GM18870 (cell line): ENCODE data around the gene TFPI2.
"Not testable (repeated sequence)": the region's sequence is repeated elsewhere in the genome, so short reads cannot be mapped to it uniquely, and the experiment has no call there.

Source experiments
- ATAC-seq: cut with Tn5 transposase; IDR thresholded peaks from one replicate; pipeline ENCODE4 v1.9.1; 2021; ENCODE audit warnings: moderate library complexity; ENCODE audit not compliant: unreplicated experiment

The TFPI2 gene, protein sequence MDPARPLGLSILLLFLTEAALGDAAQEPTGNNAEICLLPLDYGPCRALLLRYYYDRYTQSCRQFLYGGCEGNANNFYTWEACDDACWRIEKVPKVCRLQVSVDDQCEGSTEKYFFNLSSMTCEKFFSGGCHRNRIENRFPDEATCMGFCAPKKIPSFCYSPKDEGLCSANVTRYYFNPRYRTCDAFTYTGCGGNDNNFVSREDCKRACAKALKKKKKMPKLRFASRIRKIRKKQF

DNA sequence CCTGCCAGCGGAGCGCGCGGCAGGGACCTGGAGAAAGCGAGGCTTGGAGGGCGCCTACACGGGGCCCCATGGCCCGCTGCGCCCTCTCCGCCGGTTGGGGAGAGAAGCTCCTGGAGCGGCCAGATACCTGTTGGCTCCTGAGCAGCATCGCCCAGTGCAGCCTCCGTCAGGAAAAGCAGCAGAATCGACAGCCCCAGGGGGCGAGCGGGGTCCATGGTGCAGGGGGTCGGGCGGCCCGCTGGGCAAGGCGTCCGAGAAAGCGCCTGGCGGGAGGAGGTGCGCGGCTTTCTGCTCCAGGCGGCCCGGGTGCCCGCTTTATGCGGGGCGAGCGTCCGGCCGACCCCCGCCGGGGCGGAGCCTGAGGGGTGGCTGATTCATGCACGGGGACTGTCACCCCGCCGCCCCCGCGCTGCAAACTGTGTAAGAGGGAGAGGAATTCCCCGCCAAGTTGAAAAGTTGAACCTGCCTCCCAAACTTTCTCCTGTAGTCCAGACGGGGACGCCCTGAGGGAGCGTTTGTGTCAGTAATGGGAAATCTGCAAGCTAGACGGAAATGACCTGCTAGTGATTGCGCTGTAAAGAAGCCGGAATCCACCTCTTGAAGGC, at the start of gene TFPI2:
Gene TFPI2 (minus strand): TSS at position 290 of the 605 bp plus-strand sequence. CDS start 75 bp downstream, at position 215.
- ATAC-seq: peak; percentile 29

DNA sequence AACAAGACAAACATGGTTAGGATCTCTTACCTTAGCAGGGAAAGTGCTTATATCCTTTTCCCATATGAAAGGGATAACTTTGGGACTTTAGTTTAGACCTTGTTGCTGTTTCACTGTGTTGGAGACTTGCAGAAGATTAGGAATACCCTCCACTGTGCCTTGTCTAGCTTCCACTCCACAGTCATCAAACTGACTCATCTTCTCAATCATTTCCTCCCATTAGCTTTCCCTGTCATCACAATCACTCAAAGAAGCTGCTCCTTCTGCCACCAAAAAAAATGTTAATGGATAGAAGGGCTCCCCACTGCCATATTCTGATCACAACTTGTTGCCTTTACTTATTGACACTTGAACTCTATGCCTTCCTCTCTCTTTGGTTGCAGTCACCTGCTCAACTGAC, 47.7 kb upstream of the TFPI2 start:
- no peak for ATAC-seq

DNA sequence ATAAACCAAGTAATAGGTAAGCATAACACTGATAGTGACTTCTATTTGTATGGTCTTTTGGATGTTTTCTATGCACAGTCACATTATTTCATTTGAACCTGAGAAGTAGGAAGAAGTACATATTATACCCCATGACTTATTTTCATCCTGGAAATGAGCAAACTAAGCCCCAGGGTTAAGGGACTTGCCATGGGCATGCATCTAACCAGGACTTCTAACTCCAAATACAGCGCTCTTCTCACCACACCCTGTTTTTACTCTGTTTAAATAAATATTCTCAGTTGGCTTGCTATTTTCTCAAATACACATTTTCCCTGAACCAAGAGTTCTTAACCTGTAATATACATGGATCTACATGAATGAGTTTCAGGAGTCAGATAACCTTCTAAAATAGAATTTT, 47.3 kb upstream of the TFPI2 start:
- no peak for ATAC-seq

DNA sequence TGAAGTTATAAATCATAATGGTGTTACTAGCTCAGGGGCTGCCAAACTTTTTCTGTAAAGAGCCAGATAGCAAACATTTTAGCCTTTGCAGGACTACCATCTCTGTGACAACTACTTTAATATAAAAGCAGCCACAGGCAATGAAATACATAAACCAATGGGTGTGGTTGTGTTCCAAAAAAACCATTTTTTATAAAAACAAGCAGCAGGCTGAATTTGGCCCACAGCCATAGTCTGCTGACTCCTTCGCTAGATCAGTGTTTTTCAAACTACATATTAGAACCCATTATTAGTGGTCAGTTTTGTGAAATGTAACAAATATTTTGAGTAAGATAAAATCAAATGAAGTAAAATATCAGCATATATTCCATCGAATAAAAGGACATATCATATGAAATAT, 44.5 kb upstream of the TFPI2 start:
- no peak for ATAC-seq

DNA sequence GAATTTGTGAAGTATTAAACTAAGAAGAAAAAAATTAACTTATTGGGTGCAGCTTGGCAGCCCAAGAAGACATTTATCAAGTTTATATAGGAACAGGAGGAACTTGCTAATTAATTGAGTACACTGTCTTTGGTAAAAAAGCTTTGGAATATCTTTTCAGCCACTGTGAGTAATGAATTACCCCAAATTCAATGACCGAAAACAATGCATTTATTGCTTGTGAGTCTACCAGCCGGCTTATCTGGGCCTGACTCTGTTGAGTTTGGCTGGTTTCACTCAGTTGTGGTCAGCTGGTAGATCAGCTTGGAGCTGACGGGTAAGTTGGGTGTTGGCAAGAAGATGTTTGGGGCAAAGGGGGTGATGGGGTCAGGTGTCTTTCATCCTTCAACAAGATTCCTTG, 42.6 kb upstream of the TFPI2 start:
- ATAC-seq: no peak

DNA sequence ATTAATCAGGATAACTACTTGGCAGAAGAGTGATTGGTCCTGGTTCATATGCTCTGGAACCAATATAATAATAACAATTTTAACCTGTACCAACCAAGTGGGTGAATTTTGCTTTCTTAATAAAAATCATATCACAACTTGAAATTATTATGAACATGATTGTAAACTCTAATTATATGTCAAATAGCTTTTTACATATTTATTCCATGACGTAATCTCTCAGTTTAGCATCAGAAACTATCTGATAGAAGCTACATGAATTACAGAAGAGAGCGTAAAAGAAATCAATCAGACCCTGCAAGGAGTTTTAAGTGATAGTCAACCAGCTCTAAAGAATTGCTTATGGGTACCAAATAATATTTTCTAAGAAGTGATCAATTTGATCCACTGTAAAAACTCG, 41.1 kb upstream of the TFPI2 start:
- ATAC-seq: no peak

DNA sequence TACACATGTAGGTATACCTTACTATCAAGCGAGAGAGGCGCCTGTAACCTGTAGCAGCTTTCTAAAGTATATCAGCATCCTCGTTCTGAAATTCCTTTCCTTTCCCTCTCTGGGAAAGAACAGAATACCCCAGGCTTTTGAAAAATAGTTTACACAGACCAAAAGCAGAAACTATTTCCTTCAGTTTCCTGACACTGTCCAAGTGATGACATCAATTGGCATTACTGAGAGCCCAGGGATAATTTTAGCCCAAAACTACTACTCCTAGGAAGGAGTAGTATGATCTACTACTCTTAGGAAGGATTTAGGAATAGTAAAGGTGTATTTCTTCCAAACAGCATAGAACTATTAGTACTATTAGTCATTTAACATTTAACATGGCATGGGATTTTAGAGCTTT, 37.0 kb upstream of the TFPI2 start:
- ATAC-seq: no peak

DNA sequence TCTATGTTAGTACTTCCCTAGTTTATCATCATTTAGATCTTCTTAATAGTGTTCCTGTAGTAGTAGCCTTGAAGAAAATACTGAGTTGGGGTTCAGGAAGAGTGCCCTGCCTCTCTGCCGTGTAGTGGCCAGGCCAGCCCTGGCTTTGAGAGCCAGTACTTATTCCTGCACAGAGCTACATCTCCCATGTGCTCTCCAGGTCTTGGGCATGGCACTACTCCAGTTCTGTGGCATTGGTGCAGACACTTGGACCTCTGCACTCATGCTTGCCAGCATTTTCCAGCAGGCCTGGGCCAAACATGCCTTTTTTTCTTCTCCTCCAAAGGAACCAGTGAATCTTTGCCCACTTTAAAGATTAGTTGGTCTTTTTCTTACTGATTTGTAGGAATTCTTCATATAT, 36.2 kb upstream of the TFPI2 start:
- no peak for ATAC-seq

DNA sequence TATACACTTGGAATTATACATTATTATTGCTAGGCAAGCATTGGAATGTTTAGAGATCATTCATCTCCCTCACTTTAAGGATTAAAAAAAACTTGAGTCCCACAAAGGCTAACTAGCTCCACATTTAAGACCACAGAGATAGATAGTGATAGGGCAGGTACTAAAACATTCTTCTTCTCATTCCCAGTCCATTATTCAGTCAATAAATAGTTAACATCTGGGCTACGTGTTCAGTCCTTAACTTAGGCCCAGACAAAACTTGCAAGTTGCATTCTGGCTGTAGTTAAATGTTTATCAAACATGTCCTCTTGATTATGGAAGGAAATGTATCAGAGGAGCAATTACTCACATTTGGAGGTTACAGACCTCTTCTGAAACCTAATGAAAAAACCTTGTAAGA, 33.4 kb upstream of the TFPI2 start:
- ATAC-seq: no peak

DNA sequence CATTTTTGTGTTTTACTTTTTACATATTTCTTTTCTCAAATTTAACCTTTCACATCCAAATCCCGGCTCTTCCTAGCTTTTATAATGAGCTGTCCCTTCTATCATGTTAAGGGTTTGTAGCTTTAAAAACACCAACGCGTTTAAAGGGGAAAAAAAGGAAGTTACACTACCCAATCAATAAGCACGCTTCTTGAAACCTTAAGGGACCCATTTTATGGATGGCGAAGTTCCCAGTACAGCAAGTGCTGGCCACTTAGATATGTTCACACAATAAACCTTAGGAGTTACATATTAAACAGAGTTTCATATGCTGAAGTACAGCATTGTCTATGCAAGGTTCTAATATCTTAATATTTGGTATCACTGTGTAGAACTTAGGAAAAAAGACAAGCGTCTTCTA, 32.7 kb upstream of the TFPI2 start:
- no peak for ATAC-seq

DNA sequence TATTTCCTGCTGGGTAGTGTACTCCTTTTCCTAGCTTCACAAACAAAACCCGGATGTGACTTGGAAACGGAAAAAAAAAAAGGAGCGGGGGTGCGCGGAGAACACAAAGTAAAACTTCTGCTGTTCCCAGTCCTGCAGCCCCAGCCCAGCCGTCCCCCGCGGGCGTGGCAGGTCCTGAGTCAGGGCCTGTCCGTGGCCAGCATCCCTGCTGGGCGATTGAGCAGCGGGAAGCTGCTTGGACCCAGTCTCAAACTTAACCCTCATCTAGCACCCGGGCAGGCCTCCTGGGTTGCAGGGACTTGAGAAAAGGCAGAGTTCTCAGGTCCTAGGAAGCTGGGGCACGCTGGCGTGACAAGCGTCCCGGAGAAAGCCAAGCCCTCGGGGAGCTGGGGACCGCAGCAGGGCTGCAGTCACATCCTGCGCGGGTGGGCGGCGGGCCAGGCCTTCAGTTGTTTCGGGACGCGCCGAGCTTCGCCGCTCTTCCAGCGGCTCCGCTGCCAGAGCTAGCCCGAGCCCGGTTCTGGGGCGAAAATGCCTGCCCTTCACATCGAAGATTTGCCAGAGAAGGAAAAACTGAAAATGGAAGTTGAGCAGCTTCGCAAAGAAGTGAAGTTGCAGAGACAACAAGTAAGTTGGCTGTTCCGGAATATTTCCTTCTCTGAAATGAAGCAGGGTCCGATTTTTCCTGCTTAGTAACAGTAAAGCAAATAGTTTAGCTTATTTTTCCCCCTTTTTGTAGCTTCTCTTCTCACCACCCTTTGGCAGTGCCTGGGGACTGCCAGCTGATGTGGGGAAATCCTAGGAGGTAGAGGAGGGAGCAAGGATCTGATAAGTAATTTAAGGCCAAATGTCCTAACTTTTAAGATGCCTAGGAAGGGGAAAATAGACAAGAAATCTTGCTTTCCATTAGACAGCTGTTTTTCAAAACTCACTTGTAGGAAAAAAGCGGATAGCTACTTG, 31.3 kb upstream of the TFPI2 start, which contains the start of gene GNG11:
Gene GNG11 (plus strand): TSS at position 129 of the 960 bp plus-strand sequence. CDS start 403 bp downstream, at position 532.
- ATAC-seq: peak; percentile 71

DNA sequence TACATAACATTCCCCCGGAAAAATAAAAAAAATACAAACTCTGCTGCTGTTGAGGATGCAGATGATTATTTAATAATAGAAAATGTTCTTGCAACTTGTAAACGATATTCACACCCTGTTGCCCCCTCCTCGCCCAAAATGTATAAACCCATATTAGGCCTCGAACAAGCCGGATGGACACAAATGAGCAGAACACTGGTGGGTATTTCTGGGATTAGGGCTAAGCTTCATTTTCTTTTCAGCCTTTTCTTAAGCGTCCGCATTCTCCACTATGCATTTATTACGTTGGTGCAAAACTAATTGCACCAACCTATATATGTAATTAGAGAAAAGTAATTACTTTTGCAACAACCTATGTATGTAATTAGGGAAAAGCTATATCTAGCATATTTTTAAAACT, 30.6 kb upstream of the TFPI2 start:
- no peak for ATAC-seq

DNA sequence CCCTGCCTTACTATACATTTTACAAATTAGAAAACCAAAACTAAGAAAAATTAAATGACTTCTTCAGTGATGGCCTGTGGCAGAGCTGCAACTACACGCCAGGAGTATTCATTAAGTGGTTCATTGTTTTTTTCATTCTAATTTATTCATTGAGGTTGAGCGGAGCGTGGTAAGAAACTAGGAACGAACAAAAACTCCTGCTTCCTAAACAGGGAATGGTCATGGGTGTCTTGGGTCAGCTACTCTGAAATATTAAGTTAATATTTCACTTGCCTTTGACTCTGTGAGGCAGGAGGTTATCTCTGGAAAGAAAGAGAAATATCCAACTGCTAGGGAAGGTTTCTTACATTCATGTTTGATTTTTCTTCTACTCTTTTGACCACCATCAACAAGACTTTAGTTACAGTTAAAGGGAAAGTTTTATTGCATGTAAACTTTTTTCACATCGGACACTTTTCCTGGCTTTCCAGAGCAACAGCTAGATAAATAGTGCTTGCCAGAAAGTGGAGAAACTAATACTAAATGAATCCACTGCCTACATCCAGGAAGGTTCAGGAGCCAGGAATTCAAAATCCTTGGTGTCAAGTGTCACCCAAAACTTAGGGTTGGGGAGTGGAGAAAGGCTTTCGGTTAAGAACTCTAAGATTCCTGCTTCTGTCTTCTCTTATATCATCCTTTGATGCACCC, 30.1 kb upstream of the TFPI2 start:
- no peak for ATAC-seq

DNA sequence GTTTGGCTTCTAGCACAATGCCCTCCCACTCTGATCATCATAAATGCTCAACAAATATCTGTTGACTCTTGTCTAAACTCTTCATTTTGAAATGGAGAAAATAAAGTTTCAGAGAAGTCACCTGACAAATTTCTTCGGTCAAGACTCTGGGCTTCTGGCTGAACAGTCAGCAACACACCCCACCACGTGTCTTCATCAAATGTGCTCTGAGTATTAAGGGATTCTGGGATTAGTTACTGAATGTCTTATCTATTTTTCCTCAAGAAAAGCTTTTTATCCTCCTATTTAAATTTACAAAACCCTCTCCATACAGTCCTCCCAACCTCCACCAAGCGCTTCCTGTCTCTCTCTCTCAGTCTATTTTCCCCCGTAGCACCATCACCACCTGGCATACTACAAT, 25.8 kb upstream of the TFPI2 start:
- not testable (repeated sequence) for ATAC-seq

DNA sequence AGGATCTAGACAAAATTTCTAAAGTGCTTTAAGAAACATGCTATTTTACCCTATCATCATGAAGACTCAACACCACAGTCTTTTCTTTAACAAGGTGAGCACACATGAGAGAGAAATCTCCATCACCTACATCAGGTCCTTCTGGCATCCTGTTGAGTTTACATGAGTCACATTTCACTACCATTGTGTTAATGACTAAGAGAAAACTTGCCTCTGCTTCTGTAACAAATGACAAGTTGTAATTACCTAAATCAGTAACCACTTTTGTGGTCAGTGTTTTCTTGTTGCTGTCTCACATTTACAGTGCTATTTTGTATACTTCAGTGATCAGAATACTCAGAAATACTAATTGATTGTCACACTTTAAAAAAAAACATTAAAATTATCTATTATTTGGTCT, 25.3 kb upstream of the TFPI2 start:
- peak; percentile 61 for ATAC-seq

DNA sequence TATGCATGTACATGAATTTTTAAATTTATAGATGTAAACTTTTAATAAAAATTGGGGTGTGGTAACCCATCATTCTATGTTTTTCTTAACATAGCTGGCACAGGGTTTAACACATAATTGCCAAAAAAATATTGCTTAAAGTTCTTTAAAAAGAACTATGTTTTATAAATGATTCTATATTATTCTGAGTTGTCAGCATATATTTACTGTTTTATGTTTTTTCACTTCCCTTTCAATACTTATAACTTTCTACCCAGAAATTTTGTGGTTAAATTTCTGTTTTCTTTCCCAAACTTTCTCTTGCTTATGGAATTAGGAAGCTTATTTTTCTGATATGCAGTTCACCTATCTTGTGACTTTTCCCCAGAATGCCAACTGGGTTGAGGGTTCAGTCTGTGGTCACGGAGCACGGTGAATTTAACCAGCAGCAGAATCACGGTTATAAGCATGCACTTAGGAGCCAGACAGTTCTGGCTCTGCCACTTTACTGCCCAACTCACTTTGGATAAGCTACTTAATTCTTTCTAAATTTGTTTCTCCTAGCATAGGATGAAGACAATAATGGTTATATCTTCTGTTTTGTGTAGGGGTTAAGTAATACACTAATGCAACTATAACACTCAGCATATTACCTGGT, 24.8 kb upstream of the TFPI2 start:
- ATAC-seq: not testable (repeated sequence)

DNA sequence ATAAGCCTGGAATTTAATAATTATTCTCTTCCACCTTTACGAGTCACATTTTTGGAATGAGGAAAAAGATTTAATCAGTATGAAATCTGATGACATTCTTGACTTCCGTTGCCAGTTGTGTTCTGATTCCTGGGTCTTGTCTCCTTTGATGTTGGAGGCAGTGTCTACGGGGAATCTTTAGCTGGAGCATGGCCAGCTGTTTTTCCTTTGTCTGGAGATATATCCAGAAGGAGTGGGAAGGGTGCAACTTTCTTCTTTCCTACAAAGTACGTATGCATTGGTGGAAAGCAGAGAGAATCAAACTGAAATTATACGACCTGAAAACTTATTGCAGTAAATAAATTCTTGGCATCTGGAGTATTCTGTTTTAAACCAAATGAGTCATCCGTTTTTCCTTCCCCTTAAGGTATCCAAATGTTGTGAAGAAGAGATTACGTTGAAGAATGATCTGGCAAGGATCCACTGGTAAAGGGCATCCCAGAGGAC, 24.1 kb upstream of the TFPI2 start:
- no peak for ATAC-seq

DNA sequence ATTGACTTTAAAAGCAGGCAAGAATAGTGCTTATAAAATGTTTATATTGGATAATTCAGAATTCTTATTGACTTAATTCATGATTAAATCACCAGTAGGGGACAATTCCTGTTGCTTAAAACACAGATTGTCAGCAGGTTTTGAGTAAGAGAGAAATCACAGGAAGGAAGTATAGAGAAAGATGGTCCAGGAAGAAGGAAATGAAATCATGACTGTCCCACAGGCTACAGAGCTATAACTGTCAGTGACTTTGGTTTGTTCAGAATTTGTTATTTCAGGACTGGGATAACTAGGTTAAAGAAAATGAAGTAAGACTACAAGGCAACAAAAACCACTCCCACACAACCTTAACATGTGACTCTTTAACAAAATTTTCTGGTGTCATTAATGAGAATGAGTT, 22.6 kb upstream of the TFPI2 start:
- no peak for ATAC-seq

DNA sequence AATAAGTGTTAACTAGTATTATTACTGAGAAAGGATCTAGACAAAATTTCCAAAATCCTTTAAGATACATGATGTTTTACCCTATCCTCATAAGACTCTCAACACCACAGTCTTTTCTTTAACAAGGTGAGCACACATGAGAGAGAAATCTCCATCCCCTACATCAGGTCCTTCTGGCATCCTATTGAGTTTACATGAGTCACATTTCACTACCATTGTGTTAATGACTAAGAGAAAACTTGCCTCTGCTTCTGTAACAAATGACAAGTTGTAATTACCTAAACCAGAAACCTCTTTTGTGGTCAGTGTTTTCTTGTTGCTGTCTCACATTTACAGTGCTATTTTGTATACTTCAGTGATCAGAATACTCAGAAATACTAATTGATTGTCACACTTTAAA, 21.1 kb upstream of the TFPI2 start:
- ATAC-seq: peak; percentile 76

DNA sequence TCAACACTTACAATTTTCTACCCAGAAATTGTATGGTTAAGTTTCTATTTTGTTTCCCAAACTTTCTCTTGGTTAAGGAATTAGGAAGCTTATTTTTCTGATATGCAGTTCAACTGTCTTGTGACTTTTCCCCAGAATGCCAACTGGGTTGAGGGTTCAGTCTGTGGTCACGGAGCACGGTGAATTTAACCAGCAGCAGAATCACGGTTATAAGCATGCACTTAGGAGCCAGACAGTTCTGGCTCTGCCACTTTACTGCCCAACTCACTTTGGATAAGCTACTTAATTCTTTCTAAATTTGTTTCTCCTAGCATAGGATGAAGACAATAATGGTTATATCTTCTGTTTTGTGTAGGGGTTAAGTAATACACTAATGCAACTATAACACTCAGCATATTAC, 20.7 kb upstream of the TFPI2 start:
- not testable (repeated sequence) for ATAC-seq
